Measurements from ENCODE around the gene LANCL3.

- TF ChIP-seq CTCF (IDR thresholded peaks at IDR 0.05): no peak
- no peak for TF ChIP-seq TCF7 (CRISPR knock-in tag; IDR thresholded peaks at IDR 0.05; ENCODE audit: low read depth)
Measured at GRCh38 chrX:37651921-37652452, 80.5 kb downstream of the LANCL3 start.

Data from WTC11 (cell line).